Activated CD4-positive, alpha-beta T cell treated with anti-CD3 and anti-CD28 coated beads for 48 hours (primary cell): ENCODE data around the gene GRID1.

ENCODE experiments used
- DNase-seq: peaks from one replicate; pipeline ENCODE4 v3.0.0-alpha.2; 2020

Gene GRID1

DNA sequence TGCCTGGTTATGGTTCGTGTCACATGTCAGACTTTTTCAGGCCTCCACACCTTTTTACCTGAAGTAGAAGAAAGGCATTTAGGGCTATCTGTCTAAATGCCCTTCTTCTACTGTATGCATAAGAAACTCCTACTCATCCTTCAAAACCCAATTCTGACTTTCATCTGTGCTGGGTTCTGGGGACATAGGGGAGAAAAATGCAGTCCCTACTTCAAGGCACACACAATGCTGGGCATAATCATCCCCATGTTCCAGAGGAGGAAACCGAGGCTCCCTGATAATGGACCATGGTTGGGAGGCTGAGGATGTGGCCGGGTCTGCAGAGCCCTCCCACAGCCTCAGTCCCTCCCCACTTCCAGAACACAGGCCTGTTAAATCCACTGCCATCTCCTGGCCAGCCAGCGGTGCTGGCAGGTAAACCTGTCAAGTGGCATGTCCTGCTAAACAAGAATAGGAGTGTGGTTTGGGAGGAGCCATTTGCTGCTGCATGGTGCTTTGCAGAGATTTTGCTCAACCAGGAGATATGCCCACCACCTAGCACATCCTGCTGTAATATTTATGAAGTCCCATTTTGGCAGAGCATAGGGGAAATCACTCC is 32.0 kb downstream of the GRID1 start:
- DNase-seq = no peak

DNA sequence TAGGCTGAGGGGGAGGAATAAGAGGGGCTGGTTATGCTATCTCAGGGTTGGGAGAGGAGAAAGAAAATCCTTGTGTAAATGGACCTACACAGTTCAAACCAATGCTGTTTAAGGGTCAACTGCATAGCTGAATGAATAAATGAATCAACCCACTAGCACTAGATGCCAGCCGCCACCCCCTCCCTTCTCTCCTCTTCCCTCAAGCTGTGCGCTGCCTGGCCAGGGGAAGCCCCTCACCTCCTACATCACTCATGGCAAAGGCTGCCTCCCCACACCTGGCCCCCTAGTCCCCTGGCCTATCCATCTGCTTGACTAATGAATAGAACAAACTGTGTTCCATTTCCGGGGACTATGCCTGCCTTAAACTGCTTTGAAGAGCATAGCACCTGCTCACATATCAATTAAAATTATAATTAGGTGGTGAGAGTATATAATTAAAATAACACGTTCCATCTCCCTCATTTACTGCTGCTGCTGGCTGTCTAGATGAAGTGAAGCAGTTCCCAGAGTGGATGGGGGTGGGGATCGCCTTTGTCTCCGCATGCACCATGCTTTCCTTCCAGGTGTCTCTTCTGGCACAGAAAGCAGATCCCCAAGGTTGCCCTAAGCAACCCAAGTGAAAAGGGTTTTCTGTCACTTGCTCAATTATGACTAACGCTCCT is 32.6 kb downstream of the GRID1 start:
- DNase-seq = no peak

DNA sequence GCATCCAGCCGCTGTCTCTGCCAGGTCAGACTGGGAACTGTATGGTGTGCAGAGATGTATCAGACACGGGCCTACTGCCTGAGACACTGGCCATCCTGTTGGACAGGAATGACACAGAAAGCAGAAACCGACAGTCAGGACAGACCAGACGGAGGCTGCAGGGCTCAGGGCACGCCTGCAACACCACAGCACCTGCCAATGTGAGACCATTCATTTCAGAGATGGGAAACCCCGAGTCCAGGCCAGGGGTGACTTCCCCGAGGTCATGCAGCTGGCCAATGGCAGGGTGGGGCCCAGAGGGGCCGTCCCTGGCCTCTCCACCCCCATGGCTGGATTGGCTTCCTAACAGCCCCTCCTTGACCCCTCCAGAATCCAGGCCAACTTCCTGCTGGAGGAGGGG is 34.7 kb downstream of the GRID1 start:
- DNase-seq = no peak

DNA sequence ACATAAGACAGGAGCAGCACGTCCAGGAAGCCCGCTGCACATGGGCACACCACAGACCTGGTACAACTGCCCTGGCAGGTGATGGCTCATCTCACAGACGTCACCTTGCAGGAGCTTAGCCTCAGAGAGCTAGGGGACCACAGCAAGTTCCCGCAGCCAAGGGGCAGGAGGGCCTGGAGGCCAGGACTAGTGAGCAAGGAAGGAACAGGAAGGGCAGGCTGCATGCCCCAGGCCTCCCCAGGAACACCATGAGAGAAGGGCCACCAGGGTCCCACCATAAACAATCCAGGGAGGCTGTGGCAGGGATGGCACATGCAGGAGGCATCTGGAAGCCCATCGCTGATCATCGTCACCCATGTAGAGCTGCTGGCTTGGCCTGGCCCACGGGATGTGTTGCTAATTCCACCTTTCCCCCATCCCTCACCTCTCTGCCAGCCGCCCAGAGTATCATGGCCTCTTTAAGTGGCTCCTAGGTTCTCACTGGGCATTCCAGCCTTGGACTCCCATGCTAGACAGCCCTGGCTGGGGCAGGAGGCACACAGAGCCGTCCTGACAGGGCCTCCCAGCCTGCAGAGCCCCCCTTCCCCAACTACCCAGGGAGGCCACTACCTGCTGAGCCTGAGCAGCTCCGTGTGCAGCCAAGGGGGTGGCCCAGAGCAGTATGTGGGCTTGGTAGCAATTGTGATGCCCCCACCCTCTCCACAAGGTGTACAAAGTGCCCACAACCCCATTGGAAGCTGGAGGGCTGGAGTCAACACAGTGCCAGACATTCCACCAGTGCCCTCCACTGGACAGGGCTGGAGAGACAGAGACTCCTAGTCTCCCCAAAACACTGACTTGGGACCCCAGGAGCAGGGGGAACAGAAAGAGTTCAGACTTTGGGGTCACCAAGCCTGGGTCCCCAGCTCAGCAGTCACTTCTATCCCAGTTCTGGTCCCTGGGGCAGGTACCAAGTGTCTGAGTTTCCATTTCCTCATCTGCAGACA is 35.5 kb downstream of the GRID1 start:
- no peak for DNase-seq

DNA sequence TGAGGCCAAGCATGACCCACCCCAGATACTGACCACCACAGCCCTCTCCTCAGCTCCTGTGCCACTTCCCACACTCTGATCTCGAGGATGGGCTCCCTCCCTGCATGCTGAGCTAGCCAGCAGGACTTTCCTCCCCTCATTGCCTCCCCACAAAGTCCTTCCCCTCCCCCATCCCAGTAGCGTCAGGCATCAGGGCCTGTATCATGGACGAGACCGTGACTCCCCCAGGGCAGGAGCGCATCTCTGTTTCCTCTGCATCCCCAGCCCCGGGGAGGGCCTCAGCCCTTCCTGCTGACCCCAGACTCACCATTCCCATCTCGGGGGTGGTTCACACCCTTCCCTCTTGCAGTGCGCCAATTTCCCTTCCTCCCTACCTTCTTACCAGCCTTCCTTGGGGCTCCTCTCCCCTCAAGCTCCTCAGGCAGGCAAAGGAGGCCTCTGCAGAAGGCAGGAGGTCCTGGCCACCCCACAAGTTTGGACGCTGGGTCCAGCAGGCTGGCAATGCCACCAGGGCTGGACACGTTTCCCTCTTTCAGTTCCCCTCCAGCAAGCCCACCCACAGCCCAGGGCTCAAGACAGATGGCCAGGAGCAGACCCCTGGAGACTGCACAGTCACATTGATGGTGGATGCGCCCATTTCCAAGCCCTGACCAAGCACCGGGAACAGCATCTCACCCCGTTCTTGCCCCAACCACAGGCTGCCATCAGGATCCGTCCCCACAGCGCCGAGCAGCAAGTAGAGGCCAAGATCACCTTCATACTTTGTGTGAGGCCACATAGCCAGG is 36.5 kb downstream of the GRID1 start:
- no peak for DNase-seq

DNA sequence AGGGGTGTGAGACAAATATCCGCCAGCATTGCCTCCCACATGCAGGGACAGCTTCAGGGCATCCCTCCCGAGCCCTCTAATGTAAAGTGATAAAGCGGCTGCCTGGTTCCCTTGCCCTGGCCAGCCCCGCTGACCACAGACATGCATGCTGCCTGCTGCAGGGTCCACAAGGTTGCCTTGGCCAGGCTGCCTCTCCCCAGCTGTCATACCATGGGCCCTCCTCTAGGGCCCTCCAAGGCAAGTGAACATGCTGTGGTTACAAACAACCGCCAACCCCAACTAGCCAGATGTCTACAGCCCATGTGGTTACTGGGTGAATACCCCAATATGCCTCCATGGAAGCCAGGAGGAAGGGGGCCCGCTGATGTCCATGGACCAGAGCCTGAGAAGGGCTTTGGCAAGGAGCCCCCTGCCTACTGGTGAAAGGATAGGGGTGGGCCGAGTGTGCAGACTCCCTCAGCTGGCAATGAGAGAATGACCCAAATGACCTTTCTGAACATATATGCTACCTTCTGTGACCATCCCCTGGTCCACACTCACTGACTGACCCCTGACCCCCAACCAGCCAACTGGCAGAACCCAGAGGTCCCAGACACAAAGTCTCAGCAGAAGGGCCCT is 37.4 kb downstream of the GRID1 start:
- no peak for DNase-seq

DNA sequence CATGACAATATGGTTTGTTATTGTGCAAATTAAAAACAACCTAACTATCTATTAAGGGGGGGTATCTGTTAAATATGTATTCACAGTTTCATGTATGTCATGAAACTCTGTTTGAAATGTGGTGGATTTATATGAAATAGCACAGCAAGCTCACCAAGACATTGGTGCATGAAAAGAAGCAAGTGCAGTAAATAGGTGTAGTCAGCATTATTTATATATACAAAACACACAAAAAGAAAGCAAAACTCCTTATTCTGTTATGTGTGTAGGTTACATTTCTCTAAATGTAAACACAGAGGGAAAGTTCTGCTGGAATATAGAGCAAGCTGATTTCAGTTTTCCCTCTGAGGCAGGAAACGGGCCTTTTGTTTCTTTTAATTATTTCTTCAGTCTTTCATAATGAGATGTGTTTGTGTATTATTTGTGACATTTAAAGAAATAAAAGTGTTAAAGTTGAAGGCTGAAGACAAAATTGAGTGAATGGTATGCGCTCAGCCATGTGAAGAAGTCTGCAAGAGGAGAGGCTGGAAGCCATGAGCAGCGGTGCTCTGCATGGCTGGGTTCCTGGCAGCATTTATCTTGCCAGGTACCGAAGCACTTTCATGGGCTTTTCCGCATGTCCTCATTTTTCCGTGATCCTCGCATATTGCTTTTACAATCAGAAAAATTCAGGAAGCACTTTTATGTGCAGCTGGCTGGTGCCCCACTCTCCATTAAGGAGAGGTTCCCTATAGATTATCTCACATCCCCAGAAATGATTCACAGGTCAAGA is 38.5 kb downstream of the GRID1 start:
- DNase-seq = no peak

DNA sequence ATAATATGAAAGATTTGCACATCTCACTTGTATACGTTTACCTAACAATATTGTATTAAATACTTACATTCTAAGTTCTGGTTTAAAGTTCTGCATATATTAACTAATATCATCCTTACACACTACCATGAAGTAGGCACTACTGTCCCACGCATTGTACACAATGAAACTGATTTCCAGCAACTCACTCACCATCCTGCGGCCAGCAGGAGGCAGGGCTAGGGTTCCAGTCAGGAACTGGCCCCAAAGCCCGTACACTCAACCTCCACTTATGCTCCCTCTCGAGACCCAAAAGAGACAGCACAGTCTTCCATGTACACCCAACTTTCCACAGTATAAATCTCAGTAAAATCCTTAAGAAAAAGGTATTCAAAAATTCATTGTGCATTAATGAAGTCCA is 41.4 kb downstream of the GRID1 start:
- DNase-seq = no peak

DNA sequence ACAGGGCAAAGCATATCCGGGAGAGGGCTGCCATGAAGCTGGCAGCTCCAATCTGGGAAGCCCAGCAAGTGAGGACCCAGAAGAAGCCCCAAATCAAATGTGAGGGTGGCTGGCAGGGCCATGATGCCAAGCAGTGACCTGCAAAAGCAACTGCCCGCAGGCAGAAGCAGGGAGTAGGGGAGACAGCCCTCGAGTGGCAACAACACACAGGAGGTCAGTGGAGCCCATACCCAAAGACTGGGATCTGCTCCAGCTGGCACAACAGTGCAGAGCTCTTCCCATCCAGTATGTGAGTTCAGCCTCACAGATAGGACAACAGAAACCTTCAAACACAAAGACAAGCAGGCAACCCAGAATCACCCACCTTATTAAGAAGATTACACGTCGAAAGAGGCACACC is 45.0 kb downstream of the GRID1 start:
- DNase-seq = no peak

DNA sequence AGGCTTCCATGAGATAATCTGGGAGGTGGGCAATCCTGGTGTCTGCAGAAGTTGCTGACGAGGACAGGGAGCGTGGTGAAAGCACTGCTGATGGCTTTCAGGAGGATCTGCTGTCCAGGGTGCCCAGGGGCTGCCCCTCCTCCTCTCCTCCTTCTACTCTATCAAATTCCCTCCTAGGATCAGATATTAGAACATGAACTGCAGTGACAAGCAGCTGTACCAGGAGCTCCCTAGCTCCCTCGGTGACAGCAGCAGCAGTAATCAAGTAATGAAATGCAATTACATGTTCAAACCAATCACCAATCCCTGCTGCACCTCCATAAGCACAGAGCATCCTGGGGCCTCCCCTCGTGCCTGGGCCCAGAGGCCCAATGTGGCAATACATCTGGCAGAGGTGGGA is 46.9 kb downstream of the GRID1 start:
- no peak for DNase-seq

DNA sequence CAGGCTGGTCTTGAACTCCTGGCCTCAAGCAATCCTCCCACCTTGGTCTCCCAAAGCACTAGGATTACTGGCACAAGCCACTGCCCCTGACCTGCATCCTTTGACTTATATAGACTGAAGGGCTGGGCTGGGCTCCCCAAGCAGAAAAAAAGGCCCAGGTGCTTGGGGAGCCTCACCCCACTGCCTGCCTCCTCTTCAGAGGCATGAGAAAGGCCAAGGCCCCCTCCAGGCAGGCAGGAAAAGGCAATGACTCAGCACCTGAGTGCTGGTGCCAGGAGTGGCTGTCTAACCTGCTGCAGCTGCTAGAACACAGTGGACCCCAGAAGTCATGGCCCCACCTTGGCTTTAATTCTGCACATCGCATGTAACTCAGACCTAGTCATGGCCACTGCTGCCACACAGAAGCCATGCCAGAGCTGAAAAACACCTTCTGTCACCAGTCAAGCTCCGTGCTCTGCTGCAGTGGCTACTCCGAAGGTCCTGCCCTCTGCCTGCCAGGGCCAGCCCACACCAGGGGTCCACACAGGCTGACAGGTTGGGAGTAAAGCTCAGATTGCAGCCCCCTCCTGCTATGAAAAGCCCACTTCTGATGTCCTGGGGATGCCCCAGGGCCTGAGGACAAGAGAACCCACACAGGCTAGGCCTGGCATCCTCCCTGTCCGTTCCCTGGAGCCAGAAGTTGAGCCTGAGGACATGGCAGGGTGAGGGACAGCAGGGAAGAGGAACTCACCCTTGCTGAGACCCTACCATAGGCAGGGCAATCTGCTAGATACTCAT is 48.5 kb downstream of the GRID1 start:
- DNase-seq = no peak

DNA sequence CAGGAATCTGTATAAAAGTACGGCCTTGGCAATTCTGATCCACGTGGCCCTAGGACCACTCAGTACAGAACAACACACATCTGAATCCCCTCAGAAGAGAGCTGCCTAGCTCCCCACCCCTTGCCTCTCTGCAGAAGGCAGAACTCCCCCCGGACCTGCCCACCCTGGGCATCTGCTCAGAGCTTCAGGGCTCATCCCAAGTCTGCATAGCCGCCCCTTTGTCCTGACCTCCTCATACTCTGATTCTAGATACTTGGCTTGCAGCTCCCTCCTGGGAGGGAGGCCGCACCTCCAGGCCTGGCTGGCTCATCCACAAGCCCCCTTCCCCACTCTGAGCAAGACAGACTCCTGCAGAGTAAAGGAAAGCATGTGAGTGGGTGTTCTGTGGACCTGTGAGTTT is 49.6 kb downstream of the GRID1 start:
- DNase-seq = no peak

DNA sequence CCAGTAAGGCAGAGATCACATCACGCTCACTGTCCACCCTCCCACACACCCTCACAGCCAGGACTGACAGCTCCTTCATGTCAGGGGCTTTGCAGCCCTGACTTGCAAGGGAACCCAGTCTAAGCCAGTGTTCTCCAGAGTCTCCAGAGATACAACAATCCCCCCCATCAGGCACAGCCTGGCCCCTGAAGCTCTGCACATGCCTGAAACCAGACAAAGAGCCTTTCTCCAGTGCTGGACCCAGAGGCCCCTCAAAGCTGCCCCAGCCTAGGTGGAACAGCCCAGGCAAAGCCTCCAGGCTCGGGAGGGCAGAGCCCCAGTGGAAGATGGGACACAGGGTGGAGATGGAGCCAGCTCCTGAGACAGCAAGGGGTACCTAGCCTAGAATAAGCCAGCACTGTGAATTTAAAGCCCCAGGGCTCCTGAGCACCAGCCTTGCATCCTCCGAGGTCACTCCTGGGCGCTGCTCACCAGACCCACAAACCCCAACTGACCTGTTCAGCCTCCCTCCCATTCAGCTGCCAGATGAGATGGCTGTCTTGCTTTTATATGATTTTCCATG is 50.2 kb downstream of the GRID1 start:
- DNase-seq = no peak

DNA sequence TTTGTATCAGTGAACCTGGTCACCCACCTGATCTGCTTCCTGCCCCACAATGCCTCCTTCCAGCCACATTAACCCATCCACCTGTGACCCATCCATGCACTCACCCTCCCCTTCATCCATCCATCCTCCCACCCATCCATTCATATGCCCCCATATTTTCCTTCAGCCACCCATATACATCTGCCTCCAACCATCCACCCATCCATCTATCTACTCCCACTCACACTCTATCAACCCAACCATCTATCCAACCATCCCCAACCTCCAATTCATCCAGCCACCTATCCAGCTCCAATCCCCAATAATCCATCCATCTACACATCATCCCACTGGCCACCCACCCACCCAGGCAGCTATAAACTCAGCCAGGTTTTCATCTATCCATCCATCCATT is 51.0 kb downstream of the GRID1 start:
- DNase-seq = no peak

DNA sequence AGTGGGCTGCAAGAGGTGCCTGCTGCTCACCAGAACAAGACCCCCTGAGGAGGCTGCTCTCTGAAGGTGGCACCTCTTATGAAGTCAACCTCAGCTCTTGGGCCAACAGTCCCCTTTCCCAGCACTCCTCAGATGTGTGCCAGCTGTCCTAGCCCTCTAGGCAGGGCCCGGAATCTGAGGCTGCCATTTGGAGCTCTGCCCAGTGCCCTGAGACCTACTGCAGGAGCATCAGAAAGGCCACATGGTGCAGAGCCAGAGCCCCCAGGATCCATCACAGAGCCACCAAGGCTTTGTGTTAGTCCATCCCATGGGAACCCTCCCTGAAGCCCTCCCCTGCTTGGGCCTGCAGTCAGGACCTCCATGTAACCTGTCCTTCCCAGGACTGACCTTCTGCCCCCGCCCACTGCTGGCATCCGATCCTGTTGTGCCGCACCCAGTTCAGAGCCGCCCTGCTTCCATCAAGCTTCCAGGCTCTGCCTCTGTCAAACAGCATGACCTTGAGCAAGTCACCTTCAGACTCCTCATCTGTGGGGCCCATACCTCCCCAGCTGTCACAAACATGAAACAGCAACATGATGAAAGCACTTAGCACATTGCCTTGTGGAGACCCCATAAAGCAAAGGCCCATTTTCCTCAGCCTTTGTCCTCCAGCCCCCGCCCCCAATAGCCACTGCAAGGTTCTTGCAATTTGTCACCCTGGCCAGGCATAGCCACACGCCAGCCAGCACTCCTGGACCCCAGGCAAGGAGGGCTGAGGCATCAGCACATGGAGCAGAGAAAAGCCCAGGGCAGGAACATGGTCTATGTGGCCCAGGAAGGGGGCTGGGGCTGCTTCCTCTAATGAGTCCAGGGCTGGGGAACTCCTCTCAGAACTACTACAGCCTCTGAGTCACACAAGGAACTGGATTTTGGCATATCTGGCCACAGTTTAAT is 51.7 kb downstream of the GRID1 start:
- DNase-seq = no peak

DNA sequence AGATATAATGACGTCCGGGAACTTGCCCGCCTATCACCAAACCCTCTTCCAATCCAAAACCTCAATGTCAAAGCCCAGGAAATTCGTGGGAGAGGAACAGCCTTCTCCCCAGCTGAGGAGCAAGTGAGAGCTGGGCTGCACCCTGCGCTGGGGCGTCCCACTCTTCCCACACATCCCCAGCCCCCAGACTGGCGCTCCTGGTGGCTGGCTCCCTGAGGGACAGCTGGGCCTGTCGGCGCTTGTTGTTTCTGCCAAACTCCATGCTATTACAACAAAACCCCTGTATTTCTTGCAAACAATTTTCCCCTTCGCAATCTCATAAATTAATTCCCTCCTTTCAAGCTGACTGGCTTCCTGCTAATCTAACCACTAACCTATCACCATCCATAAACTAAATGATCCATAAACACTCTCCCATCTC is 53.0 kb downstream of the GRID1 start:
- no peak for DNase-seq

DNA sequence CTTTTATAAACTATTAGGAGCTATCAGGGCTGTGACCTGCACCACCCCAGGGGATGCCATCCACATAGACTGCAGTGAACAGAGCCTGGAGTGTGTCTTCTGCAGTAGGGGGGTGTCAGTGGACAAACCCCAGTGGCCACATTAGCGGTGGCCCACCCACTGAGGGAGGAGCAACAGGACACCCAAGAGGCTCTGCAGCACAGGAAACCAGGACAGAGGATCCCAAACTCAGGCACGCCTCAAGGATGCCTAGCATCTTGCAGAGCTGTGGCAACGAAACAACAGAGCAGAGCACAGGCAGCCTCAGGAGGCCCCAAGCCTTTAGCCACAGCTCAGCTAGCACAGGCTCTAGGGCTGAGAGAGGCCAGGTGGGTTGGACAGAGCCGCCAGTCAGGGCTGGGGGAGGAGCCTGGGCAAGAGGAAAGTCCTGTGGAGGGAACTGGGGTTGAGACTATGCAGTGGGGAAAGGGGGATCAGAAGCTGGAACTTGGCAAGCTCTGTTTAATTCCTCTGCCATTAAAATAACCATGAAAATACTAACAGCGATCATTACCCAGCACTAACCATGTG is 53.8 kb downstream of the GRID1 start:
- DNase-seq = no peak

DNA sequence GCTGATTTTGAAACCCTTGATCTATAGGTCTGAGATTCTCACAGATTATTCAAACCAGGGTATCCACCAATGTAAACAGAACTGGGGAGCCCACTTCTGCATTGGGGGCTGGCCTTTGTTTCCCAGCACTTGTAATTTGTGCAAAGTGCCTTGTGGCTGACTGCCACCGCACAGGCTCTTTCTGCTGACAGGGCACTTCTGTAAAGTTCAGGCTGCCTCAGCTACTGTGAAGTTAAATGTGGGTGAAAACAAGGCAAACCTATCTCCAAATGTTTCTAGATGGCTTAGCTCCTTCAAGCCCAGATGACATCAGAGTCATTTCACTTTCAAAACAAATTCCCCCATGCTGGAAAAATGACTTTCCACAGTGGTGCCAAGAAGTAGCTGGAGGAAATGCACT is 54.7 kb downstream of the GRID1 start:
- DNase-seq = no peak

DNA sequence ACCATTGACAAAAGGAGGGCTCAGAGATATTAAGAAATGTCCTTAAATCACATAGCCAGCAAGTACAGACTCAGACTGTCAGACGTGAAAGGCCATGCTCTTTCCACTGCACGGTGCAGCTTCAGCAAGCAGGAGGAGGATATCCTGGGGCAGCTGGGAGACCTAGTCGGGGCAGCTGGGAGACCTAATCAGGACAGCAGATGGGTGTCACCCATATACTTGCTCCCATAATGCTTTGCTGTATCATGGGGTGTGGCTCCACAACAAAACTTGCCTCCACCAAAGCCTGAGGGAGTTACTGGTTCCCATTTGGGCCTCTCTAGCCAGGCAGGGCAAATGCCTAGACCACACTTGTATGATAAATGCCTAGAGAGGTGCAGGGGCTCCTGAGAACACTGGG is 55.4 kb downstream of the GRID1 start:
- DNase-seq = no peak
